H1 (cell line): ENCODE results near the gene CEP68.

Experiments
- BCL11A ChIP-seq, 2 experiments: IDR thresholded peaks; one replicate each; pipeline ENCODE4 v1.6.1; 2011; ENCODE audit warnings: low read depth in 2 of 2, low read length in 2 of 2, mild to moderate bottlenecking in 2 of 2
- POLR2A ChIP-seq, 2 experiments: IDR thresholded peaks; 1 replicate in 1 of 2; 2 replicates in 1 of 2; pipeline ENCODE4 v1.6.1; 2011; ENCODE audit warnings: low read depth in 2 of 2, low read length in 2 of 2, mild to moderate bottlenecking in 2 of 2; ENCODE audit errors: control extremely low read depth in 1 of 2
- RAD21 ChIP-seq, 2 experiments: IDR thresholded peaks in 1 of 2; conservative IDR thresholded peaks in 1 of 2; 2 replicates each; pipeline ENCODE4 v1.6.1; 2011; ENCODE audit warnings: low read depth in 2 of 2, low read length in 2 of 2, improper control_type of control experiment in 1 of 2, inconsistent platforms in 1 of 2, mild to moderate bottlenecking in 1 of 2, moderate library complexity in 1 of 2
- SIN3A ChIP-seq, 2 experiments: IDR thresholded peaks in 1 of 2; conservative IDR thresholded peaks in 1 of 2; 2 replicates each; pipeline ENCODE4 v1.6.1; 2011 to 2012; ENCODE audit warnings: low read length in 2 of 2, improper control_type of control experiment in 1 of 2, low read depth in 1 of 2, mild to moderate bottlenecking in 1 of 2
- SP2 ChIP-seq: IDR thresholded peaks from 2 replicates; pipeline ENCODE4 v1.6.1; 2012; ENCODE audit warnings: mild to moderate bottlenecking, low read length, inconsistent platforms
- SRF ChIP-seq: IDR thresholded peaks from 2 replicates; pipeline ENCODE4 v1.6.1; 2011; ENCODE audit warnings: mild to moderate bottlenecking, low read depth, low read length, moderate library complexity
- TAF1 ChIP-seq: IDR thresholded peaks from 2 replicates; pipeline ENCODE4 v1.6.1; 2011; ENCODE audit warnings: mild to moderate bottlenecking, low read depth, low read length
- TEAD4 ChIP-seq: IDR thresholded peaks from 2 replicates; pipeline ENCODE4 v1.6.1; 2012; ENCODE audit warnings: low read depth, low read length, inconsistent platforms, mixed read lengths
- TF ChIP-seq, protein P1 (sequence below), 3 experiments: IDR thresholded peaks; 1 replicate in 2 of 3; 2 replicates in 1 of 3; pipeline versions ENCODE4 v1.5.1 to v1.6.1; 2011; ENCODE audit warnings: low read length in 3 of 3, mild to moderate bottlenecking in 3 of 3, inconsistent platforms in 2 of 3, low read depth in 1 of 3, moderate library complexity in 1 of 3; ENCODE audit not compliant: insufficient read depth in 1 of 3; ENCODE audit errors: control extremely low read depth in 1 of 3

DNA sequence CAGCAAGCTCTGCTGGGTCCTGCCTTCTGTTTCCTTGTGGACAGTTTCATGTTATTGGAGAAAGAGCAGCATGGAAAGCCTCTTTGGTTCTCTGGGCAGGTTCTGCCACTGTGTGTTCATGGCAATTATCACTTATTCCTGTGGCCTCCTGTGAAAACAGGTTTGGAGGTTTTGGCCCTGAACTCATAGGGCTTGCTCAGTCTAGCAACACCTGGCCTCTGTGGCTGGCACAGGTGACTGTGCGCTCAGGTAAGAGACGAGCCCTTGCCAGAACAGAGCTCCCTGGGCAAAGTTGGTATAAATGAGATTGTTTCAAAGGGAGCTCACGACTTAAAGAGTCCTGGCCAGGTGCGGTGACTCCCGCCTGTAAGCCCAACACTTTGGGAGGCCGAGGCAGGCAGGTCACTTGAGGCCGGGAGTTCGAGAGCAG is 5.7 kb downstream of the CEP68 start:
- TF ChIP-seq, protein P1, sequence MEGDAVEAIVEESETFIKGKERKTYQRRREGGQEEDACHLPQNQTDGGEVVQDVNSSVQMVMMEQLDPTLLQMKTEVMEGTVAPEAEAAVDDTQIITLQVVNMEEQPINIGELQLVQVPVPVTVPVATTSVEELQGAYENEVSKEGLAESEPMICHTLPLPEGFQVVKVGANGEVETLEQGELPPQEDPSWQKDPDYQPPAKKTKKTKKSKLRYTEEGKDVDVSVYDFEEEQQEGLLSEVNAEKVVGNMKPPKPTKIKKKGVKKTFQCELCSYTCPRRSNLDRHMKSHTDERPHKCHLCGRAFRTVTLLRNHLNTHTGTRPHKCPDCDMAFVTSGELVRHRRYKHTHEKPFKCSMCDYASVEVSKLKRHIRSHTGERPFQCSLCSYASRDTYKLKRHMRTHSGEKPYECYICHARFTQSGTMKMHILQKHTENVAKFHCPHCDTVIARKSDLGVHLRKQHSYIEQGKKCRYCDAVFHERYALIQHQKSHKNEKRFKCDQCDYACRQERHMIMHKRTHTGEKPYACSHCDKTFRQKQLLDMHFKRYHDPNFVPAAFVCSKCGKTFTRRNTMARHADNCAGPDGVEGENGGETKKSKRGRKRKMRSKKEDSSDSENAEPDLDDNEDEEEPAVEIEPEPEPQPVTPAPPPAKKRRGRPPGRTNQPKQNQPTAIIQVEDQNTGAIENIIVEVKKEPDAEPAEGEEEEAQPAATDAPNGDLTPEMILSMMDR (IDR thresholded peaks at IDR 0.05; ENCODE audit: control extremely low read depth in 1 of 3, insufficient read depth in 1 of 3, low read depth in 1 of 3, low read length in 3 of 3) = no peak
- TF ChIP-seq TAF1 (no peak), SIN3A (conservative IDR thresholded peaks at IDR 0.05 in 1 of 2, IDR thresholded peaks at IDR 0.05 in 1 of 2; ENCODE audit: low read depth in 1 of 2, low read length in 2 of 2) (no peak), POLR2A (IDR thresholded peaks at IDR 0.05; ENCODE audit: control extremely low read depth in 1 of 2, low read depth in 2 of 2, low read length in 2 of 2) (no peak), RAD21 (IDR thresholded peaks at IDR 0.05 in 1 of 2, conservative IDR thresholded peaks at IDR 0.05 in 1 of 2; ENCODE audit: low read depth in 2 of 2, low read length in 2 of 2) (no peak), SRF (no peak), BCL11A (IDR thresholded peaks at IDR 0.05; ENCODE audit: low read depth in 2 of 2, low read length in 2 of 2) (no peak), TEAD4 (no peak), SP2 (no peak)
